A549 (cell line): ENCODE results near the gene DYNLRB2. TPM values are rescaled to one million over a fixed set of nuclear protein-coding genes. Genes with fewer than 3 reads are reported as not detected.

Experiments used
- ATAC-seq, 2 experiments: fragments of 200-7000 bp in 1 of 2; fragments of >200 bp in 1 of 2; cut with Nextera tagmentation in 1 of 2; cut with Tn5 transposase in 1 of 2; 3 replicates each; pipeline versions ENCODE4 v1.8.0 to v1.9.1; 2018 to 2020; ENCODE audit warnings: mild to moderate bottlenecking in 1 of 2, moderate library complexity in 1 of 2
- CTCF ChIA-PET: fragments of 300-600 bp; sonication (Branson Sonifier 250); formaldehyde crosslinking; extraction: SDS; loops from one replicate; lab custom pipeline; 2021; ENCODE audit warnings: antibody characterized with exemption, inconsistent platforms; lab: Yijun Ruan, JAX
- POLR2A ChIA-PET: fragments of 350-600 bp; formaldehyde crosslinking; extraction: SDS; loops from one replicate; lab custom pipeline; 2021; ENCODE audit warnings: antibody characterized with exemption, inconsistent platforms; lab: Yijun Ruan, JAX
- DNase-seq, 2 experiments: peaks; one replicate each; pipeline versions ENCODE4 v3.0.0 to v3.0.0-alpha.2; 2011 to 2016; ENCODE audit warnings: low read depth in 1 of 2, low spot score in 1 of 2
- FAIRE-seq: peaks from 2 replicates; lab custom pipeline; 2011; peaks lifted over from hg19 to GRCh38; lab: Jason Lieb, UNC
- H3K27ac ChIP-seq, 2 experiments: fragments of >200 bp; sonication (Bioruptor Twin); formaldehyde crosslinking; 3 replicates each; pipeline ENCODE4 v1.5.1; 2016 to 2017
- H3K4me1 ChIP-seq: fragments of >200 bp; sonication (Bioruptor Twin); formaldehyde crosslinking; 3 replicates; pipeline ENCODE4 v1.6.1; 2016
- H3K4me2 ChIP-seq: fragments of >200 bp; sonication (Bioruptor Twin); formaldehyde crosslinking; 3 replicates; pipeline ENCODE4 v1.6.1; 2016
- H3K4me3 ChIP-seq: fragments of >200 bp; sonication (Bioruptor Twin); formaldehyde crosslinking; 3 replicates; pipeline ENCODE4 v1.5.1; 2016
- H3K9me3 ChIP-seq: fragments of >200 bp; sonication (Bioruptor Twin); formaldehyde crosslinking; 3 replicates; pipeline ENCODE4 v1.6.1; 2016
- BHLHE40 ChIP-seq: IDR thresholded peaks from 2 replicates; pipeline ENCODE4 v1.6.1; 2012; ENCODE audit warnings: low read depth, low read length, inconsistent platforms
- CBX8 ChIP-seq: fragments of 200-600 bp; sonication (generic); IDR thresholded peaks from 2 replicates; pipeline ENCODE4 v1.6.1; 2016
- CHD2 ChIP-seq: fragments of 150-350 bp; IDR thresholded peaks from 2 replicates; pipeline ENCODE4 v1.6.1; 2014; ENCODE audit warnings: low read length; ENCODE audit not compliant: partially characterized antibody
- ELK1 ChIP-seq: fragments of 150-350 bp; IDR thresholded peaks from 2 replicates; pipeline ENCODE4 v1.6.1; 2014; ENCODE audit warnings: low read depth, mild to moderate bottlenecking, low read length
- FOSB ChIP-seq: fragments of 250-450 bp; sonication (Bioruptor Pico); IDR thresholded peaks from 2 replicates; pipeline ENCODE4 v1.5.0; 2020; ENCODE audit warnings: mild to moderate bottlenecking, moderate library complexity
- FOSL2 ChIP-seq, 2 experiments: fragments of 450-650 bp in 1 of 2; fragments of >200 bp in 1 of 2; sonication (Bioruptor Twin) in 1 of 2; formaldehyde crosslinking; IDR thresholded peaks; 2 replicates each; pipeline versions ENCODE4 v1.5.0 to v1.6.1; 2016 to 2020; ENCODE audit warnings: mild to moderate bottlenecking in 1 of 2, moderate library complexity in 1 of 2
- GATA3 ChIP-seq: IDR thresholded peaks from 2 replicates; pipeline ENCODE4 v1.6.1; 2012; ENCODE audit warnings: borderline replicate concordance
- HEYL ChIP-seq: fragments of 250-450 bp; sonication (Bioruptor Pico); IDR thresholded peaks from 2 replicates; pipeline ENCODE4 v1.8.0; 2021; ENCODE audit warnings: mild to moderate bottlenecking, moderate library complexity
- RCOR1 ChIP-seq: fragments of 150-350 bp; IDR thresholded peaks from 2 replicates; pipeline ENCODE4 v1.6.1; 2014; ENCODE audit warnings: antibody characterized with exemption, low read length, low read depth
- REST ChIP-seq: fragments of 200-600 bp; sonication (generic); IDR thresholded peaks from 2 replicates; pipeline ENCODE4 v1.6.1; 2016; ENCODE audit warnings: antibody characterized with exemption, mild to moderate bottlenecking, moderate library complexity
- WGBS: methylation state at CpG from one replicate; pipeline ENCODE4 v1.1.6; 2017; ENCODE audit errors: missing lambda C conversion rate; 5-methylcytosine and 5-hydroxymethylcytosine counted together
- polyA plus RNA-seq, 4 experiments: library from polyadenylated mRNA; depleted of rRNA in 3 of 4; stranded (reverse); fragments of >200 nt; fragmentation: RNase III in 1 of 4; extraction: RNeasy Plus Mini Kit Qiagen cat#74134 plus additional on column Dnase treatment in 1 of 4; gene quantifications; 2 replicates in 3 of 4; 3 replicates in 1 of 4; pipeline ENCODE4 v1.2.3, GENCODE V29; 2011 to 2017
- TF ChIP-seq, protein P1 (sequence below): fragments of >200 bp; sonication (Bioruptor Twin); formaldehyde crosslinking; IDR thresholded peaks from 3 replicates; pipeline ENCODE4 v1.6.1; 2016
- TF ChIP-seq, protein P2 (sequence below): fragments of 250-450 bp; sonication (Bioruptor Pico); IDR thresholded peaks from 2 replicates; pipeline ENCODE4 v1.5.0; 2021; ENCODE audit warnings: mild to moderate bottlenecking, moderate library complexity, borderline replicate concordance
- TF ChIP-seq, protein P3 (sequence below): fragments of >200 bp; sonication (Bioruptor Twin); formaldehyde crosslinking; IDR thresholded peaks from 3 replicates; pipeline ENCODE4 v1.5.1; 2016
- TF ChIP-seq, protein P4 (sequence below): fragments of 450-650 bp; IDR thresholded peaks from 2 replicates; pipeline ENCODE4 v1.6.1; 2014; ENCODE audit warnings: antibody characterized with exemption

The DYNLRB2 gene
- polyA plus RNA-seq, 2 of the 4 experiments (the other 2 are of a cell fraction): not detected

DNA sequence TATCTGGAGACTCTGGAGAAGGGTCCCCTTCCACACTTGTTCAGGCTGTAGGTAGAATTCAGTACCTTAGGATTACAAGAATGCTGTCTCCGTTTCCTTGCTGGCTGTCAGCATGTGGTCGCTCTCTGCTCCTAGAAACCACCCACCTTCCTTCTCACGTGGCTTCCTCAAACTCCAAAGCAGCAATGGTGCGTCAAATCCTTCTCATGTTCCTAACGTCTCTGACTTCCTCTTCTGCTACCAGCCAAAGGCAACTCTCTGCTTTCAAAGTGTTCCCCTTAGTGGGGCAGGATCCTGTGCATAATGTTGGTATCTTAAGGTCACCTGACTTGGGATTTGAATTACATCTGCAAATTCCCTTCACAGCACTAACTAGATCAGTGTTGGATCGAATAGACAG is 30.9 kb upstream of the DYNLRB2 start:
- CTCF ChIA-PET: interaction anchor here (1.0 kb wide), 1 partner anchor 16 kb away, joined by 4 read pairs; no protein-coding TSS in a partner anchor
- ATAC-seq: no peak
- H3K4me2 ChIP-seq: no peak overlapping the region

GRCh38 chr16:80511824-80512592 is 28.8 kb upstream of the DYNLRB2 start:
- ChIA-PET CTCF (no interaction called here), POLR2A (no interaction called here)
- Histone ChIP-seq H3K4me2 (no peak overlapping the region), H3K27ac (no peak overlapping the region)
- WGBS: 41% methylated on average over 9 of the region's 9 CpGs
- no peak for DNase-seq
- no peak for TF ChIP-seq HEYL (CRISPR knock-in tag)
- TF ChIP-seq, protein P1, sequence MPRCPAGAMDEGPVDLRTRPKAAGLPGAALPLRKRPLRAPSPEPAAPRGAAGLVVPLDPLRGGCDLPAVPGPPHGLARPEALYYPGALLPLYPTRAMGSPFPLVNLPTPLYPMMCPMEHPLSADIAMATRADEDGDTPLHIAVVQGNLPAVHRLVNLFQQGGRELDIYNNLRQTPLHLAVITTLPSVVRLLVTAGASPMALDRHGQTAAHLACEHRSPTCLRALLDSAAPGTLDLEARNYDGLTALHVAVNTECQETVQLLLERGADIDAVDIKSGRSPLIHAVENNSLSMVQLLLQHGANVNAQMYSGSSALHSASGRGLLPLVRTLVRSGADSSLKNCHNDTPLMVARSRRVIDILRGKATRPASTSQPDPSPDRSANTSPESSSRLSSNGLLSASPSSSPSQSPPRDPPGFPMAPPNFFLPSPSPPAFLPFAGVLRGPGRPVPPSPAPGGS: no peak
- no peak for TF ChIP-seq FOSB (CRISPR knock-in tag)
- no peak for TF ChIP-seq REST
- TF ChIP-seq RCOR1: no peak
- TF ChIP-seq, protein P2, sequence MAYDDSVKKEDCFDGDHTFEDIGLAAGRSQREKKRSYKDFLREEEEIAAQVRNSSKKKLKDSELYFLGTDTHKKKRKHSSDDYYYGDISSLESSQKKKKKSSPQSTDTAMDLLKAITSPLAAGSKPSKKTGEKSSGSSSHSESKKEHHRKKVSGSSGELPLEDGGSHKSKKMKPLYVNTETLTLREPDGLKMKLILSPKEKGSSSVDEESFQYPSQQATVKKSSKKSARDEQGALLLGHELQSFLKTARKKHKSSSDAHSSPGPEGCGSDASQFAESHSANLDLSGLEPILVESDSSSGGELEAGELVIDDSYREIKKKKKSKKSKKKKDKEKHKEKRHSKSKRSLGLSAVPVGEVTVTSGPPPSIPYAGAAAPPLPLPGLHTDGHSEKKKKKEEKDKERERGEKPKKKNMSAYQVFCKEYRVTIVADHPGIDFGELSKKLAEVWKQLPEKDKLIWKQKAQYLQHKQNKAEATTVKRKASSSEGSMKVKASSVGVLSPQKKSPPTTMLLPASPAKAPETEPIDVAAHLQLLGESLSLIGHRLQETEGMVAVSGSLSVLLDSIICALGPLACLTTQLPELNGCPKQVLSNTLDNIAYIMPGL (CRISPR knock-in tag): no peak
- TF ChIP-seq FOSL2 (IDR thresholded peaks at IDR 0.05): no peak
- TF ChIP-seq FOSL2 (CRISPR knock-in tag; IDR thresholded peaks at IDR 0.05): no peak
- no peak for TF ChIP-seq CHD2
- TF ChIP-seq, all 56 proteins: peak for 0
- FAIRE-seq: no peak
- no peaks in the 10 kb centered on the region for H3K4me1 ChIP-seq
- no peak overlapping the region for H3K4me3 ChIP-seq
- H3K9me3 ChIP-seq: no peaks in the 10 kb centered on the region
- ATAC-seq: no peak

More for the DNA sequence above, 30.9 kb upstream of the DYNLRB2 start:
- WGBS: 5% methylated on average over 6 of the region's 6 CpGs
- POLR2A ChIA-PET: no interaction called here
- H3K9me3 ChIP-seq: no peaks in the 10 kb centered on the region
- no peak overlapping the region for H3K4me3 ChIP-seq
- no peaks in the 10 kb centered on the region for H3K4me1 ChIP-seq
- TF ChIP-seq GATA3 (no peak), ELK1 (no peak), CBX8 (no peak), RCOR1 (no peak), BHLHE40 (no peak)
- TF ChIP-seq, protein P3, sequence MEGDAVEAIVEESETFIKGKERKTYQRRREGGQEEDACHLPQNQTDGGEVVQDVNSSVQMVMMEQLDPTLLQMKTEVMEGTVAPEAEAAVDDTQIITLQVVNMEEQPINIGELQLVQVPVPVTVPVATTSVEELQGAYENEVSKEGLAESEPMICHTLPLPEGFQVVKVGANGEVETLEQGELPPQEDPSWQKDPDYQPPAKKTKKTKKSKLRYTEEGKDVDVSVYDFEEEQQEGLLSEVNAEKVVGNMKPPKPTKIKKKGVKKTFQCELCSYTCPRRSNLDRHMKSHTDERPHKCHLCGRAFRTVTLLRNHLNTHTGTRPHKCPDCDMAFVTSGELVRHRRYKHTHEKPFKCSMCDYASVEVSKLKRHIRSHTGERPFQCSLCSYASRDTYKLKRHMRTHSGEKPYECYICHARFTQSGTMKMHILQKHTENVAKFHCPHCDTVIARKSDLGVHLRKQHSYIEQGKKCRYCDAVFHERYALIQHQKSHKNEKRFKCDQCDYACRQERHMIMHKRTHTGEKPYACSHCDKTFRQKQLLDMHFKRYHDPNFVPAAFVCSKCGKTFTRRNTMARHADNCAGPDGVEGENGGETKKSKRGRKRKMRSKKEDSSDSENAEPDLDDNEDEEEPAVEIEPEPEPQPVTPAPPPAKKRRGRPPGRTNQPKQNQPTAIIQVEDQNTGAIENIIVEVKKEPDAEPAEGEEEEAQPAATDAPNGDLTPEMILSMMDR: no peak
- TF ChIP-seq, protein P4, sequence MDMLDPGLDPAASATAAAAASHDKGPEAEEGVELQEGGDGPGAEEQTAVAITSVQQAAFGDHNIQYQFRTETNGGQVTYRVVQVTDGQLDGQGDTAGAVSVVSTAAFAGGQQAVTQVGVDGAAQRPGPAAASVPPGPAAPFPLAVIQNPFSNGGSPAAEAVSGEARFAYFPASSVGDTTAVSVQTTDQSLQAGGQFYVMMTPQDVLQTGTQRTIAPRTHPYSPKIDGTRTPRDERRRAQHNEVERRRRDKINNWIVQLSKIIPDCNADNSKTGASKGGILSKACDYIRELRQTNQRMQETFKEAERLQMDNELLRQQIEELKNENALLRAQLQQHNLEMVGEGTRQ: no peak
- TF ChIP-seq, all 56 proteins: peak for 0
- H3K27ac ChIP-seq: no peak overlapping the region
- FAIRE-seq (no peak), DNase-seq (no peak)
